AG04449 (cell line): Measurements from ENCODE around the gene ANAPC2.

Experiments used
- CTCF ChIA-PET: fragments of 350-600 bp; formaldehyde crosslinking; extraction: SDS; loops from one replicate; lab custom pipeline; 2021; ENCODE audit warnings: antibody characterized with exemption; lab: Yijun Ruan, JAX
- POLR2A ChIA-PET: fragments of 400-600, 350-600 bp; formaldehyde crosslinking; extraction: SDS; loops from one replicate; lab custom pipeline; 2020; ENCODE audit warnings: antibody characterized with exemption, inconsistent platforms; lab: Yijun Ruan, JAX
- DNase-seq: peaks from one replicate; pipeline ENCODE4 v3.0.0-alpha.2; 2010; ENCODE audit warnings: low read depth, low spot score
- H3K4me3 ChIP-seq: 2 replicates; pipeline ENCODE4 v1.5.1; 2011; ENCODE audit warnings: low read depth, mild to moderate bottlenecking, control low read depth, low read length
- TF ChIP-seq, protein P1 (sequence below): IDR thresholded peaks from one replicate; pipeline ENCODE4 v1.5.1; 2011; ENCODE audit warnings: mild to moderate bottlenecking, moderate library complexity, low read length, control low read depth, inconsistent platforms; ENCODE audit not compliant: insufficient read depth; ENCODE audit errors: missing control alignments

The ANAPC2 gene

DNA sequence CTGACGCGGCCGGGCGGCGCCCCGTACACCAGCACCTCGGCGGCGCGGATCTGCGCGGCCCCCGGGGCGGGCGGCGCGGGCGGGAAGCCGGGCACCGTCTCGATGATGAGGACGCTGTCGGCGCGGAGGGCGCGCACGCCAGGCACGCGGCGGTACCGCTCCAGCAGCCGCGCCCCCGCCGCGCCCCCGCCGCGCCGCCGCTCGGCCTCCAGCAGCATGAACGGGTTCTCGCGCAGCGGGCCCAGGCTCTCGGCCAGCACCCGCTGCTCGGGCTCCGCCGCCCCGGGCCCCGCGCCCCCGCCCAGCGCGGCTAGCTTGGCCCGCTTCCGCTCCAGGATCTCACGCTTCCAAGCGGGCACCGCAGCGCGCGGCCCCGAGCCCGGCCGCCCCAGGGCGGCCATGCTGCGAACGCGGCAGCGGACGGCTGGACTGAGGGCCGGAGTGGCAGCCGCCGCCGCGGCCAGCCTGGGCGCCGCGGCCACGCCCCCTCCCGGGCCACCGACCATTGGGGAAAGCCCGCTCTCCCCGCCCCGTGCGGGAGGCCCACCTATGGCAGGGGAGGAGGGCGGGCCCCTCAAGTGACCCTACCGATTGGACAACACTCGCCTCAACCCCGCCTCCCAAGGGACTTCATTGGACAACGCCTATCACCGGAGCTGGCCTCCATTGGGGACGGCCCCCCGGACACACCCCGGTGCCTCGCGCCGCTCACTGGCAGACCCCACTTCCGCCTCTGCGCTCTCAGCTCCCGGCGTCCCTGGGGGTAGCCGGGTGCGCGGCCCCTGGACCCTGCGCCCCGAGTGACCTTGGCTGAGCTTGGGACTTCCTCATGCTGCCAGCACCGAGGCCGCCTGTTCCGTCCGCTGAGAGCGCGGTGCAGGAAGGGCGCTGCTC is 12.2 kb upstream of the ANAPC2 start, which contains the start of gene TPRN:
Gene TPRN, minus strand, starts transcription at position 431 of the 894 bp plus-strand sequence. Its CDS starts 30 bp downstream, at position 401.
- TF ChIP-seq, protein P1, sequence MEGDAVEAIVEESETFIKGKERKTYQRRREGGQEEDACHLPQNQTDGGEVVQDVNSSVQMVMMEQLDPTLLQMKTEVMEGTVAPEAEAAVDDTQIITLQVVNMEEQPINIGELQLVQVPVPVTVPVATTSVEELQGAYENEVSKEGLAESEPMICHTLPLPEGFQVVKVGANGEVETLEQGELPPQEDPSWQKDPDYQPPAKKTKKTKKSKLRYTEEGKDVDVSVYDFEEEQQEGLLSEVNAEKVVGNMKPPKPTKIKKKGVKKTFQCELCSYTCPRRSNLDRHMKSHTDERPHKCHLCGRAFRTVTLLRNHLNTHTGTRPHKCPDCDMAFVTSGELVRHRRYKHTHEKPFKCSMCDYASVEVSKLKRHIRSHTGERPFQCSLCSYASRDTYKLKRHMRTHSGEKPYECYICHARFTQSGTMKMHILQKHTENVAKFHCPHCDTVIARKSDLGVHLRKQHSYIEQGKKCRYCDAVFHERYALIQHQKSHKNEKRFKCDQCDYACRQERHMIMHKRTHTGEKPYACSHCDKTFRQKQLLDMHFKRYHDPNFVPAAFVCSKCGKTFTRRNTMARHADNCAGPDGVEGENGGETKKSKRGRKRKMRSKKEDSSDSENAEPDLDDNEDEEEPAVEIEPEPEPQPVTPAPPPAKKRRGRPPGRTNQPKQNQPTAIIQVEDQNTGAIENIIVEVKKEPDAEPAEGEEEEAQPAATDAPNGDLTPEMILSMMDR, result no peak
- ChIA-PET CTCF (interaction anchor here (0.9 to 1.4 kb wide), 7 partner anchors 8 to 171 kb away, joined by 3 to 7 read pairs (median 4); partner anchors contain the start of gene RNF208), POLR2A (interaction anchor here (0.6 to 1.7 kb wide), 10 partner anchors 9 to 71 kb away, joined by 3 to 12 read pairs (median 3); partner anchors contain the start of genes ANAPC2 and TUBB4B)
- peak within 1 kb of the TSS; percentile 79 for H3K4me3 ChIP-seq
- DNase-seq, result peak; percentile 89

- POLR2A ChIA-PET, result interaction anchor here (0.5 to 1.5 kb wide), 2 partner anchors 11 to 24 kb away, joined by 3 to 5 read pairs; partner anchors contain the start of genes ANAPC2 and SSNA1
- DNase-seq, result no peak
- CTCF ChIA-PET, result interaction anchor here (1.0 to 1.8 kb wide), 2 partner anchors 23 to 37 kb away, joined by 6 to 7 read pairs; no protein-coding TSS in a partner anchor
- peak overlapping the region; percentile 57 for H3K4me3 ChIP-seq
- TF ChIP-seq, protein P1, result no peak
Measured at GRCh38 chr9:137199411-137200121, 11.2 kb upstream of the ANAPC2 start.

DNA sequence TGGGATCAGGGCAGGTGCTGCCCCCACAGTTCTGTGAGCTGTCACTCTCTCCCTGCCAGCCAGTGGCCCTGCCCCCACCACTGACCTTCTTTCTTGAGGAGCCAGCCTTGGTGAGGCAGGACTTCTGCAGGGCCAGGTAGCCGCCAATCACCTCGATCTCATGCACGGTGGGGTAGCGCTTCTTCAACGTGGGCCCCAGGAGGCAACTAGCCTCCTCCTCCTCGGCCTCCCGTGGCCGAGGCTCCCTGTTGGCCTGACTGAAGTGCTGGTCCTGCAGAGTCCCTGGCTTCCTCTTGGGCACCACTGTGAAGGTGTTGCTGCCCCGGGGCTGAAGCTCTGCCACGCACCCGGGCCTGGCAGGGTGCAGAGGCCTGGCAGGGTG is 10.5 kb upstream of the ANAPC2 start:
- CTCF ChIA-PET, result interaction anchor here (1.0 to 2.5 kb wide), 3 partner anchors 10 to 38 kb away, joined by 6 to 15 read pairs (median 7); partner anchors contain the start of genes ANAPC2 and SSNA1
- peak overlapping the region; percentile 57 for H3K4me3 ChIP-seq
- DNase-seq, result no peak
- TF ChIP-seq, protein P1, result no peak
- POLR2A ChIA-PET, result interaction anchor here (0.5 to 1.5 kb wide), 2 partner anchors 10 to 25 kb away, joined by 3 to 5 read pairs; partner anchors contain the start of genes ANAPC2 and SSNA1

DNA sequence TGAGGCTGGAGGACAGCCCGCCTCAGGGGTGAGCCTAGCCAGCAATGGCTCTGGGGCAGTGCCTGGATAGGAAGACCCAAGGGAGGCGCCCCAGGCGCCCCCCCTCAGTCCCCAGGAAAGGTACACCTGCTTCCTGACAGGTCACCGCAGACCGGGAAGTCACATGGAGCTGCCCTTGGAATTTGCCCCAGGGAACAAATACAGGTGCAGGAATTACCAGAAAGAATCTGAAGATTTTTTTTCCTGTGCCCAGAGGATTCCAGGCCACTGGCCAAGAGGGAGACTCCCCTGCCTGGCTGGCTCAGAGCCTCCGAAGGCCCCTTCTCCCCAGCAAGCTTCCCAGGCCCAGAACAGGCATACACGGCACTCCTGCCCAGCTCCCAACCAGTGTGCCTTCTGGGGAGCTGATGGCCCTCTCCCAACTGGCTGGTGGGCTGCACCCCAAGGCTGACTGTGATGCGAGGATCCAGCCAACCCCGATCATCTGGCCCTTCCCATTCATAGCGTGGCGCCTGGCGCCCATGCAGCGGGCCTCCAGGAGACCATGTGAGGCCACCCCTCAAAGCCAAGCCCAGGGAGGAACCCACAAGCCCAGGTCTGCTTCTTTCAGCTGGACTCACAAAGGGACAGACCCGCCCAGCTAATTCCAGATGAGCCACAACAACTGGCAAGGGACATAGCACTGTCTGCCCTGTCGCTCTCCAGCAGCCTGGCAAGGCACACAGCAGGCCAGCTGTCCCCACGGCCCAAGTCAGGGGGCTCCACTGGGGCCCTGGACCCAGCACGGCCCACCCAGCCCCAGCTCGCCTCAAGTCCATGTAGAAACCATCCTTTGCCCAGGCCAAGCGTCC is 9.9 kb upstream of the ANAPC2 start:
- H3K4me3 ChIP-seq, result peak overlapping the region; percentile 57
- ChIA-PET POLR2A (interaction anchor here (1.5 kb wide), 1 partner anchor 10 kb away, joined by 5 read pairs; the partner anchor contains the start of genes ANAPC2 and SSNA1), CTCF (interaction anchor here (1.8 to 2.5 kb wide), 2 partner anchors 9 to 39 kb away, joined by 7 to 15 read pairs; partner anchors contain the start of genes ANAPC2 and SSNA1)
- TF ChIP-seq, protein P1, result no peak
- no peak for DNase-seq

- POLR2A ChIA-PET, result interaction anchor here (1.8 kb wide), 1 partner anchor 45 kb away, joined by 6 read pairs; the partner anchor contains the start of gene TUBB4B
- TF ChIP-seq, protein P1, result no peak
- CTCF ChIA-PET, result interaction anchor here (1.2 to 1.4 kb wide), 2 partner anchors 8 to 12 kb away, joined by 3 read pairs; no protein-coding TSS in a partner anchor
- DNase-seq, result no peak
- H3K4me3 ChIP-seq, result no peak overlapping the region
Measured at GRCh38 chr9:137195525-137196220, 7.3 kb upstream of the ANAPC2 start.
